Fibroblast of the aortic adventitia (primary cell): ENCODE results near the gene MLEC. TPM values are rescaled to one million over a fixed set of nuclear protein-coding genes. Genes with fewer than 3 reads are reported as not detected.

ENCODE experiments used
- DNase-seq: peaks from one replicate; pipeline ENCODE4 v3.0.0-alpha.2; 2010; ENCODE audit warnings: low read depth
- H3K4me3 ChIP-seq: 2 replicates; pipeline ENCODE4 v1.5.1; 2011; ENCODE audit warnings: low read depth, mild to moderate bottlenecking, control low read depth, low read length, moderate library complexity
- CTCF ChIP-seq: IDR thresholded peaks from 2 replicates; pipeline ENCODE4 v1.5.1; 2011; ENCODE audit warnings: mild to moderate bottlenecking, low read length, control low read depth, inconsistent platforms; ENCODE audit not compliant: insufficient read depth
- total RNA-seq: library from RNA; depleted of rRNA; stranded (reverse); fragments of >200 nt; gene quantifications from 2 replicates; pipeline ENCODE4 v1.2.3, GENCODE V29; 2012; ENCODE audit warnings: low replicate concordance

Gene MLEC
- total RNA-seq, 1 donor, result 77.1 TPM

- no peak for DNase-seq
- H3K4me3 ChIP-seq, result no peak overlapping the region
- no peak for TF ChIP-seq CTCF
These were observed 16.3 kb upstream of the MLEC start for GRCh38 chr12:120670667-120671066.

GRCh38 chr12:120674097-120674636 is 12.8 kb upstream of the MLEC start:
- TF ChIP-seq CTCF, result no peak
- no peak overlapping the region for H3K4me3 ChIP-seq
- DNase-seq, result no peak

- no peak overlapping the region for H3K4me3 ChIP-seq
- no peak for TF ChIP-seq CTCF
- DNase-seq, result no peak
These were observed 9.0 kb upstream of the MLEC start for GRCh38 chr12:120677765-120678473.

GRCh38 chr12:120678572-120678971 is 8.4 kb upstream of the MLEC start:
- no peak for DNase-seq
- no peak for TF ChIP-seq CTCF
- no peak overlapping the region for H3K4me3 ChIP-seq

- TF ChIP-seq CTCF, result no peak
- no peak for DNase-seq
- H3K4me3 ChIP-seq, result no peak overlapping the region
These were observed 6.7 kb upstream of the MLEC start for GRCh38 chr12:120680165-120680738.

- DNase-seq, result no peak
- no peak overlapping the region for H3K4me3 ChIP-seq
- TF ChIP-seq CTCF, result no peak
These were observed 2.4 kb upstream of the MLEC start for GRCh38 chr12:120684523-120684932.
